Neural progenitor cell (in vitro differentiated cells): ENCODE data around the gene ARMH4.

ENCODE experiments used
- CTCF ChIP-seq: fragments of 200-600 bp; sonication (generic); IDR thresholded peaks from 2 replicates; pipeline ENCODE4 v1.5.1; 2017; ENCODE audit warnings: antibody characterized with exemption, mild to moderate bottlenecking
- EZH2 ChIP-seq: fragments of 200-600 bp; sonication (generic); IDR thresholded peaks from 2 replicates; pipeline ENCODE4 v1.6.1; 2017; ENCODE audit warnings: antibody characterized with exemption, mild to moderate bottlenecking, moderate library complexity
- EZH2phosphoT487 ChIP-seq: fragments of 200-600 bp; sonication (generic); IDR thresholded peaks from 2 replicates; pipeline ENCODE4 v1.6.1; 2017; ENCODE audit warnings: antibody characterized with exemption

DNA sequence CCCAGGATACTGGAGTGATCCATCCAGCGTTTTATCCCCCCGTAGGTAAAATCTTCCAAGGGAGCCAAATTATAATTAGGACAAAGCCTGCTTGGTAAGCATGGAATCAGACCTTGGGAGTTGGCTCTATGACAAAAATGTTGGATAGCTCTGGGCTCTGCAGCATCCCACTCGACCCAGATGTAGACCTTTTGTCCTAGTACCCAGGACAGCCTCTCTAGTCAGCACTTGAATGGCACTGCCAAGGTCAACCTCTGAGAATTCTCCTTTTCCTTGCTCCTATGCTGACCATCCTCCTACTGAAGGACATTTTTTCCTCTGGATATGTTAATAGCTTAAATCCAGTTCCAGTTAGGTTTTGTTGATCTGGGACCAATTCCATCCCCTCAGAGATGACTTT, 181.4 kb downstream of the ARMH4 start:
- TF ChIP-seq CTCF, result no peak
- TF ChIP-seq EZH2, result no peak
- no peak for TF ChIP-seq EZH2phosphoT487
